Muscle layer of colon (tissue), 2 donors: ENCODE results near the gene DAPK2.

ENCODE experiments used
- H3K27ac ChIP-seq: one replicate; pipeline ENCODE4 v1.7.0; 2013; ENCODE audit warnings: low read depth, mild to moderate bottlenecking, low read length, moderate library complexity
- H3K27me3 ChIP-seq, 2 donors: one replicate each; pipeline ENCODE4 v1.7.0; 2013; ENCODE audit warnings: low read length in 2 of 2, mild to moderate bottlenecking in 2 of 2; ENCODE audit not compliant: insufficient read depth in 2 of 2, control insufficient read depth in 1 of 2
- H3K36me3 ChIP-seq: one replicate; pipeline ENCODE4 v1.7.0; 2013; ENCODE audit warnings: mild to moderate bottlenecking, low read length; ENCODE audit not compliant: insufficient read depth
- H3K4me1 ChIP-seq: one replicate; pipeline ENCODE4 v1.7.0; 2013; ENCODE audit warnings: mild to moderate bottlenecking, low read length; ENCODE audit not compliant: insufficient read depth
- H3K4me3 ChIP-seq, 2 donors: one replicate each; pipeline ENCODE4 v1.7.0; 2013; ENCODE audit warnings: low read length in 2 of 2, low read depth in 1 of 2, mild to moderate bottlenecking in 1 of 2, moderate library complexity in 1 of 2
- H3K9ac ChIP-seq: one replicate; pipeline ENCODE4 v1.7.0; 2013; ENCODE audit warnings: low read length
- H3K9me3 ChIP-seq: one replicate; pipeline ENCODE4 v1.7.0; 2013; ENCODE audit warnings: mild to moderate bottlenecking, low read length
- donor health status: abdominal sarcoma.
- donor health status: Adenocarcinoma of cecum.

Gene DAPK2

GRCh38 chr15:63931556-63931955, 114.7 kb downstream of the DAPK2 start:
- Histone ChIP-seq H3K36me3 (no peaks in the 10 kb centered on the region), H3K4me1 (no peaks in the 10 kb centered on the region), H3K27ac (no peak overlapping the region), H3K4me3 (no peak overlapping the region), H3K9ac (no peak overlapping the region), H3K27me3 (no peaks in the 10 kb centered on the region), H3K9me3 (no peaks in the 10 kb centered on the region)

- peaks cover 10% of the 10 kb centered on the region for H3K4me1 ChIP-seq
- no peaks in the 10 kb centered on the region for H3K9me3 ChIP-seq
- no peak overlapping the region for H3K4me3 ChIP-seq
- H3K36me3 ChIP-seq: no peaks in the 10 kb centered on the region
- H3K27me3 ChIP-seq: no peaks in the 10 kb centered on the region
- H3K27ac ChIP-seq: no peak overlapping the region
- H3K9ac ChIP-seq: no peak overlapping the region
Measured at GRCh38 chr15:63930034-63930433, 116.3 kb downstream of the DAPK2 start.

- H3K27ac ChIP-seq: no peak overlapping the region
- no peaks in the 10 kb centered on the region for H3K9me3 ChIP-seq
- no peaks in the 10 kb centered on the region for H3K27me3 ChIP-seq
- H3K9ac ChIP-seq: no peak overlapping the region
- H3K4me1 ChIP-seq: peaks cover 10% of the 10 kb centered on the region
- H3K36me3 ChIP-seq: no peaks in the 10 kb centered on the region
- H3K4me3 ChIP-seq: no peak overlapping the region
Measured at GRCh38 chr15:63928185-63928842, 118.0 kb downstream of the DAPK2 start.

GRCh38 chr15:63923993-63924950, 122.0 kb downstream of the DAPK2 start:
- no peak overlapping the region for H3K4me3 ChIP-seq
- H3K36me3 ChIP-seq: no peaks in the 10 kb centered on the region
- H3K9me3 ChIP-seq: no peaks in the 10 kb centered on the region
- H3K4me1 ChIP-seq: peaks cover 10% of the 10 kb centered on the region
- H3K9ac ChIP-seq: no peak overlapping the region
- H3K27me3 ChIP-seq: no peaks in the 10 kb centered on the region
- H3K27ac ChIP-seq: no peak overlapping the region

- no peaks in the 10 kb centered on the region for H3K9me3 ChIP-seq
- H3K36me3 ChIP-seq: no peaks in the 10 kb centered on the region
- H3K4me1 ChIP-seq: peaks cover 10% of the 10 kb centered on the region
- H3K27me3 ChIP-seq: no peaks in the 10 kb centered on the region
- H3K27ac ChIP-seq: no peak overlapping the region
- H3K9ac ChIP-seq: no peak overlapping the region
- no peak overlapping the region for H3K4me3 ChIP-seq
Measured at GRCh38 chr15:63922916-63923315, 123.4 kb downstream of the DAPK2 start.

- no peak overlapping the region for H3K27ac ChIP-seq
Measured at GRCh38 chr15:63922261-63922904, 123.9 kb downstream of the DAPK2 start.

GRCh38 chr15:63920504-63921175, 125.6 kb downstream of the DAPK2 start:
- peaks cover 8% of the 10 kb centered on the region for H3K4me1 ChIP-seq
- H3K36me3 ChIP-seq: no peaks in the 10 kb centered on the region
- H3K27ac ChIP-seq: no peak overlapping the region
- no peak overlapping the region for H3K9ac ChIP-seq
- H3K4me3 ChIP-seq: no peak overlapping the region
- no peaks in the 10 kb centered on the region for H3K27me3 ChIP-seq
- no peaks in the 10 kb centered on the region for H3K9me3 ChIP-seq

More at GRCh38 chr15:63922261-63922904, 123.9 kb downstream of the DAPK2 start:
- no peaks in the 10 kb centered on the region for H3K9me3 ChIP-seq
- peaks cover 10% of the 10 kb centered on the region for H3K4me1 ChIP-seq
- no peaks in the 10 kb centered on the region for H3K27me3 ChIP-seq
- H3K36me3 ChIP-seq: no peaks in the 10 kb centered on the region
- H3K4me3 ChIP-seq: no peak overlapping the region
- no peak overlapping the region for H3K9ac ChIP-seq

GRCh38 chr15:63918901-63919348, 127.4 kb downstream of the DAPK2 start:
- Histone ChIP-seq H3K4me1 (peaks cover 10% of the 10 kb centered on the region), H3K36me3 (no peaks in the 10 kb centered on the region), H3K9ac (no peak overlapping the region), H3K27me3 (no peaks in the 10 kb centered on the region), H3K27ac (no peak overlapping the region), H3K4me3 (no peak overlapping the region), H3K9me3 (no peaks in the 10 kb centered on the region)

- Histone ChIP-seq H3K27me3 (no peaks in the 10 kb centered on the region), H3K9me3 (no peaks in the 10 kb centered on the region), H3K4me3 (no peak overlapping the region), H3K27ac (no peak overlapping the region), H3K9ac (no peak overlapping the region), H3K36me3 (no peaks in the 10 kb centered on the region), H3K4me1 (peaks cover 10% of the 10 kb centered on the region)
Measured at GRCh38 chr15:63918317-63918672, 128.0 kb downstream of the DAPK2 start.

- H3K4me1 ChIP-seq: peaks cover 10% of the 10 kb centered on the region
- no peaks in the 10 kb centered on the region for H3K36me3 ChIP-seq
- H3K9ac ChIP-seq: no peak overlapping the region
- no peaks in the 10 kb centered on the region for H3K27me3 ChIP-seq
- H3K27ac ChIP-seq: no peak overlapping the region
- no peak overlapping the region for H3K4me3 ChIP-seq
- H3K9me3 ChIP-seq: no peaks in the 10 kb centered on the region
Measured at GRCh38 chr15:63917588-63918316, 128.5 kb downstream of the DAPK2 start.
